ENCODE data around the gene SLC25A45. TPM values are rescaled to one million over a fixed set of nuclear protein-coding genes. Genes with fewer than 3 reads are reported as not detected.

SLC25A45 gene
- total RNA-seq, 1 donor from 2014 or later: 3.7 TPM

DNA sequence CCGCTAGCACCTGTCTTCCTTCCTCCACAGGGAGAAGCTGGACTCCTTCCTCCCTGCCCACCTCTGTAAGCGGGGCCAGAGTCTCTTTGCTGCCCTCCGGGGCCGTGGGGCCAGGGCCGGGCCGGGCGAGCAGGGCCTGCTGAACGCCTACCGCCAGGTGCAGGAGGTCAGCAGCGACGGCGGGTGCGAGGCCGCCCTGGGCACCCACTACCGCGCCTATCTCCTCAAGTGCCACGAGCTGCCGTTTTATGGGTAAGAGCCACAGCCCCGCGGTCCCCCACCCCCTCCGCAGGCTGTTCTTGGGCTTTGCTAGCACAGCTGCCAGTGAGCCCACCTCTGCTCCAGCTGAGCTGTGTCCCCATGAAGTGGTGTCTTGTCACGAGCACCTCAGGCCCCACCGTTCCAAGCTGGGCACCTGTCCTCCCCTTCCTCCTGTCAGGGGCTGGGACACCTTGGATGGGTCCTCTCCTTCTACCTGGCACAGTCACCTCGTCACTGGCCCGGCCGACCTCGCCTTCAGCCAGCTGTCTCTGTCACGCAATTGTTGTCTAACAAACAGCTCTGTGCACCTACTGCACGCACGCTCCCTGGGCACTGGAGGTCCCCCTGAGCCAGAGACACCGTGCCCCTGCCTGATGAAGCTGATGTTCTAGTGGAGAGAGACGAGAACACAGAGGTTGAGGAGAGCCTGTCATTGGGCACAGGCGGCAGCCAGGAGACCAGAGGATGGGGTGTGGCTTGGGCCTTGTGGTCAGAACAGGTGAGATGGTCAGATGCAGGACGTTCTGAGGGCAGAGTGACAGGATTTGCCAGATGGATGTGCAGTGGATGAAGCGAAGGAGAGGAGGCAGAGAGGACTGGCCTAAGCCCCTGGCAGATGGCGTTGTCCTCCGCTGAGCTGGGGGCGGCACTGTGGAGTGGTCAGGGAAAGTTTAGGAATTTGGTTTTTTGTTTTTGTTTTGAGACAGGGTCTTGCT, 14.6 kb upstream of the SLC25A45 start:
- Histone ChIP-seq H3K36me3 (ENCODE audit: control insufficient read depth in 3 of 3, insufficient read depth in 3 of 3, low read length in 3 of 3) (peaks cover 24 to 47% (median 39%) of the 10 kb centered on the region in 3 donors), H3K9me3 (ENCODE audit: control insufficient read depth in 3 of 3, low read length in 3 of 3) (no peaks in the 10 kb centered on the region), H3K4me1 (ENCODE audit: control insufficient read depth in 3 of 3, insufficient read depth in 3 of 3, low read length in 3 of 3) (no peaks in the 10 kb centered on the region), H3K27me3 (ENCODE audit: control insufficient read depth in 3 of 3, insufficient read depth in 3 of 3, low read length in 3 of 3) (no peaks in the 10 kb centered on the region), H3K4me3 (ENCODE audit: low read length in 3 of 3) (no peak overlapping the region), H3K27ac (ENCODE audit: low read depth, low read length) (no peak overlapping the region), H3K9ac (ENCODE audit: low read depth in 1 of 3, low read length in 3 of 3) (no peak overlapping the region)

DNA sequence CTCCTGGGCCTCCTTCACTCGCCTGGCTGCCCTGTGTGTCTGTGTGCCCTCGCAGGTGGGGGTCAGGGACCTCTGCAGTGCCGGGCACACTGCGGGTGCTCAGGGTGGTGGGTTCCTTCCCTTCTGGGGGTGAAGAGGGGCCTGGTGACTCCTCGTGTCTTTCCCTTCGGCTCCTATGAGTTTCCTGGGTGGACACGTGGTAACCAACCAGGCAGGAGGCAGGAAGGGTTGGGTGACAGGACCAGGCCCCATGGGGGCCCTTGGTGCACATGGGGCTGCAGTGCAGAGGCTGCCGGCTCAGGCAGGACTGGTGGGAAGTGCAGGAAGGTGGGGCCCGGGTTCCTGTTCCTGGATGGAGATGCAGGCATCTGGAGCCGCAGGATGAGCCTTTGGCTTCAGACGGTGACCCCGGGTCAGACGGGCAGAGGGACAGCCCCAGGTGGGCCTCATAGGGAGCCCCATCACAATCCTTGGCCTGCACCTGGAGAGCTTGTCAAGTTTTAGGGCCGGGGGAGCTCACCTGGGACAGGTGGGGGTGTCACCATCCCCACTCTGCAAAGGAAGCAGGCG, 13.6 kb upstream of the SLC25A45 start:
- Histone ChIP-seq H3K4me3 (ENCODE audit: low read length in 3 of 3) (no peak overlapping the region), H3K9me3 (ENCODE audit: control insufficient read depth in 3 of 3, low read length in 3 of 3) (no peaks in the 10 kb centered on the region), H3K36me3 (ENCODE audit: control insufficient read depth in 3 of 3, insufficient read depth in 3 of 3, low read length in 3 of 3) (peaks cover 24 to 47% (median 39%) of the 10 kb centered on the region in 3 donors), H3K4me1 (ENCODE audit: control insufficient read depth in 3 of 3, insufficient read depth in 3 of 3, low read length in 3 of 3) (peaks cover 3 to 7% (median 6%) of the 10 kb centered on the region in 3 donors), H3K27ac (ENCODE audit: low read depth, low read length) (no peak overlapping the region), H3K9ac (ENCODE audit: low read depth in 1 of 3, low read length in 3 of 3) (no peak overlapping the region), H3K27me3 (ENCODE audit: control insufficient read depth in 3 of 3, insufficient read depth in 3 of 3, low read length in 3 of 3) (no peaks in the 10 kb centered on the region)

DNA sequence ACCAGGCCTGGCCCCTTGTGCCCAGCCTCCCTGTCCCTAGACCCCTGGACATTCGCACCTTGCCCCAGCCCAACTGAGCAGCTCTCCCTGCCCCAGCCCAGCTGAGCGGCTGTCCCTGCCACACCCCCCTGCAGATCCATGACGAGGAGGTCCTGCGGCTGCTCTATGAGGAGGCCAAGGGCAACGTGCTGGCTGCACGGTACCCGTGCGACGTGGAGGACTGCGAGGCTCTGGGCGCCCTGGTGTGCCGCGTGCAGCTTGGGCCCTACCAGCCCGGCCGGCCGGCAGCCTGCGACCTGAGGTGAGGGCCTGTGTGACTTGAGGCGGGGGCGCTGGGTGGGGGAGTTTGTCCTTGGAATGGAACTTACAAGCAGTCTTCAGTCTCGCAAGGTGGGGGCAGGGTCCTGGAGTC, 11.7 kb upstream of the SLC25A45 start:
- no peak overlapping the region for H3K27ac ChIP-seq (ENCODE audit: low read depth, low read length)
- no peaks in the 10 kb centered on the region for H3K9me3 ChIP-seq (ENCODE audit: control insufficient read depth in 3 of 3, low read length in 3 of 3)
- H3K27me3 ChIP-seq (ENCODE audit: control insufficient read depth in 3 of 3, insufficient read depth in 3 of 3, low read length in 3 of 3): no peaks in the 10 kb centered on the region
- no peak overlapping the region for H3K9ac ChIP-seq (ENCODE audit: low read depth in 1 of 3, low read length in 3 of 3)
- H3K4me3 ChIP-seq (ENCODE audit: low read length in 3 of 3): no peak overlapping the region
- peaks cover 9 to 31% (median 24%) of the 10 kb centered on the region in 3 donors for H3K36me3 ChIP-seq (ENCODE audit: control insufficient read depth in 3 of 3, insufficient read depth in 3 of 3, low read length in 3 of 3)
- H3K4me1 ChIP-seq (ENCODE audit: control insufficient read depth in 3 of 3, insufficient read depth in 3 of 3, low read length in 3 of 3): peaks cover 17 to 24% (median 23%) of the 10 kb centered on the region in 3 donors

DNA sequence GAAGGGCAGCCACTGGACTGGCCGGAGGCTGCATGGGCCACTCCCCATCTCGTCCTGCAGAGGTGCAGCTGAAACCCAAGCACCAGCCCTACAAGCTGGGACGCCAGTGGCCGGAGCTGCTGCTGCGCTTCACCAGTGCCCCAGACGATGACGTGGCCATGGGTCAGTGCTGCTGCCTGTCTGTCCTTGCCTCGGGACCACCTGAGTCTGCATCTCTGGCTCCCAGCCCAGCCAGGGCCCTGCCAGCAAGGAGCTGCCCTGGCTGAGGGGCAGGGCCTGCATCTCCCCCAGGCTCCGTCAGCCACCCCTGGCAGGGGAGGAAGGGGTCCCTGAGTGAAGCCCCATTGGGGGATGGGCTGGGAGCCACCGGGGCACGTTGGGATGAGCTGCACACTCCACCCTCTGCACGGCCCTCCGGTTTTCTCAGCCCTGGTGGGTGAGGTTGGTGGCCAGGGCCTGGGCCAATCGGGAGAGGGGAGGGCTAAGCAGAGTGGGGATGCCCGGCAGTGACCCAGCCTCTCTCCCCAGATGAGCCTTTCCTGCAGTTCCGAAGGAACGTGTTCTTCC, 11.2 kb upstream of the SLC25A45 start:
- H3K9ac ChIP-seq (ENCODE audit: low read depth in 1 of 3, low read length in 3 of 3): no peak overlapping the region
- no peak overlapping the region for H3K27ac ChIP-seq (ENCODE audit: low read depth, low read length)
- peaks cover 9 to 31% (median 23%) of the 10 kb centered on the region in 3 donors for H3K36me3 ChIP-seq (ENCODE audit: control insufficient read depth in 3 of 3, insufficient read depth in 3 of 3, low read length in 3 of 3)
- H3K4me3 ChIP-seq (ENCODE audit: low read length in 3 of 3): no peak overlapping the region
- no peaks in the 10 kb centered on the region for H3K27me3 ChIP-seq (ENCODE audit: control insufficient read depth in 3 of 3, insufficient read depth in 3 of 3, low read length in 3 of 3)
- no peaks in the 10 kb centered on the region for H3K9me3 ChIP-seq (ENCODE audit: control insufficient read depth in 3 of 3, low read length in 3 of 3)
- H3K4me1 ChIP-seq (ENCODE audit: control insufficient read depth in 3 of 3, insufficient read depth in 3 of 3, low read length in 3 of 3): peaks cover 20 to 29% (median 28%) of the 10 kb centered on the region in 3 donors

DNA sequence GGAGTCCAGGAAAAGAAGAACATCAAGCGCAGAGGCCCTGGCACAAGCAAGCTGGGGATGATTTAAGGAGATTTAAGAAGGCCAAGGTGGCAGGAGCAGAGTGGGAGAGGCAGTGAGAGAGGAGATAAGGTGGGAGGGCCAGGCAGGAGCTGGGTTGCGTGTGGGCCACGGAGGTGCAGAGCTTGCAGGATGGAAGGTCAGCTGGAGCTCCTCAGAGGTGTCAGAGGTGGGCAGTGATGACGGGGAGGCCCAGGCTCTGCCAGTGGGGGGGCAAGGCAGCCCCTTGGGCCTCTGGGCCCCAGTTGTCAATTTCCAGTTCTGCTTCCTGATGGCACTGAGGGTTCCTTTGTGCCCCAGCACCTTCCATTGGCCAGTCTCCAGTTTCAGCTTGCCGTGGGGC, 10.5 kb upstream of the SLC25A45 start:
- Histone ChIP-seq H3K9ac (ENCODE audit: low read depth in 1 of 3, low read length in 3 of 3) (no peak overlapping the region), H3K4me1 (ENCODE audit: control insufficient read depth in 3 of 3, insufficient read depth in 3 of 3, low read length in 3 of 3) (peaks cover 26 to 35% (median 31%) of the 10 kb centered on the region in 3 donors), H3K27me3 (ENCODE audit: control insufficient read depth in 3 of 3, insufficient read depth in 3 of 3, low read length in 3 of 3) (no peaks in the 10 kb centered on the region), H3K36me3 (ENCODE audit: control insufficient read depth in 3 of 3, insufficient read depth in 3 of 3, low read length in 3 of 3) (peaks cover 9 to 25% (median 23%) of the 10 kb centered on the region in 3 donors), H3K27ac (ENCODE audit: low read depth, low read length) (no peak overlapping the region), H3K9me3 (ENCODE audit: control insufficient read depth in 3 of 3, low read length in 3 of 3) (no peaks in the 10 kb centered on the region), H3K4me3 (ENCODE audit: low read length in 3 of 3) (no peak overlapping the region)

DNA sequence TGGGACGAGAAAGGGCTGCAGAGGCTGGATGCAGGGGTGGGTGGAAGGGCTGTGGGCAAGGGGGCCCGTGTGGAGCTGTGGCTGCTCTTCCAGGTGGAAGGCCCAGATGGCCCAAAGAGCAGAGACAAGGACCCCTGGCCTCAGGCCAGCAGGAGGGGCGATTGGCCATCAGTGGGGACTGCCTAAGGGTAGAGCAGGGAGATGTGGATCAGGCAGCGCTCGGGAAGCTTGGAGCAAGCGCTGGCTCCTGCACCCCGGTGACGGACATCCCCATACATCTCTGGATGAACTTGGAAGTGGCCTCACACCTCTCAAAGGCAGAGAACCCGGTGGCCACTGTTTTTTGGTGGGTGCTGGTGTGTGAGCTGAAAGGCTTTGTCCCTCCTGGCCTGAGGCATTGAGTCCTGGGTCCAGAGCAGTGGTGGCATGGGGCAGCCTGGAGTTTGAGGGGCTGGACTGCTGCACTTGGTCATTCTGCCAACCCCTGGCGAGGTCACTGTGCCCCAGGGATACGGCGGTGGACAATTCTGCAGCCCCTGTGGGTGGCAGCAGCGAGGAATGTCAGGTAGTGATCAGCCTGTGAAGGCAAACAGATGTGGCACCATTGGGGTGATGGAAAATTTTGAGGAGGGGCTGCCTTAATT, 9.9 kb upstream of the SLC25A45 start:
- H3K36me3 ChIP-seq (ENCODE audit: control insufficient read depth in 3 of 3, insufficient read depth in 3 of 3, low read length in 3 of 3): peaks cover 6 to 23% (median 20%) of the 10 kb centered on the region in 3 donors
- no peaks in the 10 kb centered on the region for H3K27me3 ChIP-seq (ENCODE audit: control insufficient read depth in 3 of 3, insufficient read depth in 3 of 3, low read length in 3 of 3)
- H3K9me3 ChIP-seq (ENCODE audit: control insufficient read depth in 3 of 3, low read length in 3 of 3): no peaks in the 10 kb centered on the region
- no peak overlapping the region for H3K27ac ChIP-seq (ENCODE audit: low read depth, low read length)
- peaks cover 29 to 41% (median 32%) of the 10 kb centered on the region in 3 donors for H3K4me1 ChIP-seq (ENCODE audit: control insufficient read depth in 3 of 3, insufficient read depth in 3 of 3, low read length in 3 of 3)
- no peak overlapping the region for H3K4me3 ChIP-seq (ENCODE audit: low read length in 3 of 3)
- peak overlapping the region in 1 of 3 donors; percentile 33 for H3K9ac ChIP-seq (ENCODE audit: low read depth in 1 of 3, low read length in 3 of 3)

GRCh38 chr11:65390996-65391395, 8.6 kb upstream of the SLC25A45 start:
- peak overlapping the region; percentile 21 to 62 (median 32) for H3K9ac ChIP-seq (ENCODE audit: low read depth in 1 of 3, low read length in 3 of 3)
- H3K9me3 ChIP-seq (ENCODE audit: control insufficient read depth in 3 of 3, low read length in 3 of 3): no peaks in the 10 kb centered on the region
- peak overlapping the region in 2 of 3 donors; percentile 14 to 35 for H3K4me3 ChIP-seq (ENCODE audit: low read length in 3 of 3)
- H3K4me1 ChIP-seq (ENCODE audit: control insufficient read depth in 3 of 3, insufficient read depth in 3 of 3, low read length in 3 of 3): peaks cover 37 to 52% (median 42%) of the 10 kb centered on the region in 3 donors
- H3K27ac ChIP-seq (ENCODE audit: low read depth, low read length): peak overlapping the region; percentile 64
- H3K36me3 ChIP-seq (ENCODE audit: control insufficient read depth in 3 of 3, insufficient read depth in 3 of 3, low read length in 3 of 3): peaks cover 4 to 15% (median 13%) of the 10 kb centered on the region in 3 donors
- H3K27me3 ChIP-seq (ENCODE audit: control insufficient read depth in 3 of 3, insufficient read depth in 3 of 3, low read length in 3 of 3): no peaks in the 10 kb centered on the region

- peaks cover 0 to 10% (median 9%) of the 10 kb centered on the region in 3 donors for H3K36me3 ChIP-seq (ENCODE audit: control insufficient read depth in 3 of 3, insufficient read depth in 3 of 3, low read length in 3 of 3)
- peak overlapping the region; percentile 64 for H3K27ac ChIP-seq (ENCODE audit: low read depth, low read length)
- no peaks in the 10 kb centered on the region for H3K9me3 ChIP-seq (ENCODE audit: control insufficient read depth in 3 of 3, low read length in 3 of 3)
- H3K4me3 ChIP-seq (ENCODE audit: low read length in 3 of 3): peak overlapping the region in 2 of 3 donors; percentile 13 to 14
- H3K9ac ChIP-seq (ENCODE audit: low read depth in 1 of 3, low read length in 3 of 3): peak overlapping the region; percentile 32 to 62 (median 33)
- peaks cover 37 to 55% (median 45%) of the 10 kb centered on the region in 3 donors for H3K4me1 ChIP-seq (ENCODE audit: control insufficient read depth in 3 of 3, insufficient read depth in 3 of 3, low read length in 3 of 3)
- no peaks in the 10 kb centered on the region for H3K27me3 ChIP-seq (ENCODE audit: control insufficient read depth in 3 of 3, insufficient read depth in 3 of 3, low read length in 3 of 3)
Measured at GRCh38 chr11:65390099-65390941, 7.9 kb upstream of the SLC25A45 start.

Measured in skeletal muscle tissue (tissue), 4 donors.